HEK293 (cell line): ENCODE results near the gene BZW2.
A peak's percentile ranks its signal among the peaks of the same experiment; 100 is the strongest.

Experiments used
- CTCF ChIA-PET: fragments of 350-600 bp; formaldehyde crosslinking; extraction: SDS; loops from one replicate; lab custom pipeline; 2021; ENCODE audit warnings: antibody characterized with exemption; lab: Yijun Ruan, JAX
- POLR2A ChIA-PET: fragments of 300-600 bp; formaldehyde crosslinking; extraction: SDS; loops from one replicate; lab custom pipeline; 2020; ENCODE audit warnings: antibody characterized with exemption, inconsistent platforms; lab: Yijun Ruan, JAX
- H3K27ac ChIP-seq: fragments of 200-500 bp; sonication (Bioruptor generic); 2 replicates; pipeline ENCODE4 v1.5.1; 2014; ENCODE audit warnings: low read depth, low read length, control low read depth, inconsistent platforms; ENCODE audit errors: extremely low read depth
- H3K36me3 ChIP-seq, 2 experiments: fragments of 200-500 bp in 1 of 2; sonication (Bioruptor generic) in 1 of 2; 1 replicate in 1 of 2; 2 replicates in 1 of 2; pipeline ENCODE4 v1.5.1; 2014 to 2017; ENCODE audit warnings: inconsistent platforms in 2 of 2, low read length in 2 of 2; ENCODE audit not compliant: control insufficient read depth in 2 of 2, insufficient read depth in 1 of 2
- H3K4me1 ChIP-seq: fragments of 200-500 bp; sonication (Bioruptor generic); 2 replicates; pipeline ENCODE4 v1.5.1; 2014; ENCODE audit warnings: mild to moderate bottlenecking, low read length, inconsistent platforms; ENCODE audit not compliant: control insufficient read depth, insufficient read depth
- H3K4me3 ChIP-seq: 2 replicates; pipeline ENCODE4 v1.5.1; 2011; ENCODE audit warnings: low read depth, mild to moderate bottlenecking, control low read depth, low read length, moderate library complexity
- H3K9me3 ChIP-seq: fragments of 200-500 bp; sonication (Bioruptor generic); 2 replicates; pipeline ENCODE4 v1.5.1; 2014; ENCODE audit warnings: low read depth, low read length, inconsistent platforms; ENCODE audit not compliant: control insufficient read depth, insufficient read depth
- BCL11B ChIP-seq: fragments of 450-650 bp; formaldehyde crosslinking; IDR thresholded peaks from 2 replicates; pipeline ENCODE4 v1.5.1; 2016; ENCODE audit warnings: low read depth, missing biosample characterization, missing genetic modification characterization
- GFI1B ChIP-seq: fragments of 450-650 bp; formaldehyde crosslinking; IDR thresholded peaks from 2 replicates; pipeline ENCODE4 v1.5.1; 2016; ENCODE audit warnings: missing biosample characterization, missing genetic modification characterization
- HOXC10 ChIP-seq: sonication (generic); formaldehyde crosslinking; IDR thresholded peaks from 2 replicates; pipeline ENCODE4 v1.8.1; 2023; ENCODE audit warnings: mild to moderate bottlenecking, missing genetic modification reagents
- KLF1 ChIP-seq: fragments of 450-650 bp; formaldehyde crosslinking; IDR thresholded peaks from 2 replicates; pipeline ENCODE4 v1.5.1; 2016; ENCODE audit warnings: missing biosample characterization, missing genetic modification characterization
- PRDM1 ChIP-seq: fragments of 450-650 bp; formaldehyde crosslinking; IDR thresholded peaks from 2 replicates; pipeline ENCODE4; 2016; ENCODE audit warnings: missing biosample characterization, missing genetic modification characterization
- SCRT2 ChIP-seq: fragments of 450-650 bp; formaldehyde crosslinking; IDR thresholded peaks from 2 replicates; pipeline ENCODE4 v1.5.1; 2016; ENCODE audit warnings: missing biosample characterization, missing genetic modification characterization
- SP2 ChIP-seq: fragments of 450-650 bp; formaldehyde crosslinking; IDR thresholded peaks from 2 replicates; pipeline ENCODE4 v1.5.1; 2016; ENCODE audit warnings: missing biosample characterization, missing genetic modification characterization
- SP3 ChIP-seq: fragments of 450-650 bp; formaldehyde crosslinking; IDR thresholded peaks from 2 replicates; pipeline ENCODE4 v1.5.1; 2016; ENCODE audit warnings: missing biosample characterization, missing genetic modification characterization
- TCF7L2 ChIP-seq: IDR thresholded peaks from 2 replicates; pipeline ENCODE4 v1.6.1; 2011; ENCODE audit warnings: low read depth, mild to moderate bottlenecking, inconsistent platforms, low read length, moderate library complexity, borderline replicate concordance
- WT1 ChIP-seq: fragments of 450-650 bp; formaldehyde crosslinking; IDR thresholded peaks from 2 replicates; pipeline ENCODE4 v1.5.1; 2016; ENCODE audit warnings: missing biosample characterization, missing genetic modification characterization
- ZNF114 ChIP-seq: fragments of 450-650 bp; formaldehyde crosslinking; IDR thresholded peaks from 2 replicates; pipeline ENCODE4 v1.5.0; 2017; ENCODE audit warnings: missing biosample characterization, missing genetic modification characterization
- ZNF132 ChIP-seq: fragments of 450-650 bp; formaldehyde crosslinking; IDR thresholded peaks from 2 replicates; pipeline ENCODE4 v1.5.1; 2017; ENCODE audit warnings: missing biosample characterization, missing genetic modification characterization, borderline replicate concordance
- ZNF157 ChIP-seq: fragments of 450-650 bp; formaldehyde crosslinking; IDR thresholded peaks from 2 replicates; pipeline ENCODE4 v1.5.1; 2016; ENCODE audit warnings: missing biosample characterization, missing genetic modification characterization
- ZNF16 ChIP-seq: fragments of 450-650 bp; formaldehyde crosslinking; IDR thresholded peaks from 2 replicates; pipeline ENCODE4 v1.5.1; 2016; ENCODE audit warnings: low read depth, missing biosample characterization, missing genetic modification characterization
- ZNF223 ChIP-seq: fragments of 450-650 bp; formaldehyde crosslinking; IDR thresholded peaks from 2 replicates; pipeline ENCODE4 v1.5.1; 2016; ENCODE audit warnings: missing biosample characterization, missing genetic modification characterization
- ZNF266 ChIP-seq: fragments of 450-650 bp; formaldehyde crosslinking; IDR thresholded peaks from 2 replicates; pipeline ENCODE4 v1.5.1; 2016; ENCODE audit warnings: missing biosample characterization, missing genetic modification characterization, low read depth
- ZNF404 ChIP-seq: fragments of 450-650 bp; formaldehyde crosslinking; IDR thresholded peaks from 2 replicates; pipeline ENCODE4 v1.5.1; 2017; ENCODE audit warnings: missing biosample characterization, missing genetic modification characterization
- ZNF501 ChIP-seq: fragments of 450-650 bp; formaldehyde crosslinking; IDR thresholded peaks from 2 replicates; pipeline ENCODE4 v1.5.1; 2016; ENCODE audit warnings: missing biosample characterization, missing genetic modification characterization
- ZNF629 ChIP-seq: fragments of 450-650 bp; formaldehyde crosslinking; IDR thresholded peaks from 2 replicates; pipeline ENCODE4 v1.5.1; 2017; ENCODE audit warnings: missing biosample characterization, missing genetic modification characterization
- ZXDB ChIP-seq: fragments of 450-650 bp; formaldehyde crosslinking; IDR thresholded peaks from 2 replicates; pipeline ENCODE4 v1.5.1; 2016; ENCODE audit warnings: missing biosample characterization, missing genetic modification characterization
- TF ChIP-seq, protein P1 (sequence below): fragments of 450-650 bp; formaldehyde crosslinking; IDR thresholded peaks from 2 replicates; pipeline ENCODE4 v1.5.1; 2016; ENCODE audit warnings: missing biosample characterization, missing genetic modification characterization
- TF ChIP-seq, protein P2 (sequence below): fragments of 450-650 bp; formaldehyde crosslinking; IDR thresholded peaks from 2 replicates; pipeline ENCODE4 v1.5.1; 2016; ENCODE audit warnings: missing biosample characterization, missing genetic modification characterization

BZW2 gene

GRCh38 chr7:16637379-16637778 lies 8.6 kb upstream of the BZW2 start (continued):
- TF ChIP-seq SP2: no peak
- no peak for TF ChIP-seq ZNF266 (tag by site-specific recombination)
- TF ChIP-seq BCL11B (tag by site-specific recombination): no peak
- no peak for TF ChIP-seq SP3 (tag by site-specific recombination)
- TF ChIP-seq PRDM1: no peak
- TF ChIP-seq ZNF404 (tag by site-specific recombination): no peak
- no peak for TF ChIP-seq ZNF223
- TF ChIP-seq ZNF629 (tag by site-specific recombination): no peak
- no peak for TF ChIP-seq GFI1B (tag by site-specific recombination)
- no peak for TF ChIP-seq ZNF157 (tag by site-specific recombination)

DNA sequence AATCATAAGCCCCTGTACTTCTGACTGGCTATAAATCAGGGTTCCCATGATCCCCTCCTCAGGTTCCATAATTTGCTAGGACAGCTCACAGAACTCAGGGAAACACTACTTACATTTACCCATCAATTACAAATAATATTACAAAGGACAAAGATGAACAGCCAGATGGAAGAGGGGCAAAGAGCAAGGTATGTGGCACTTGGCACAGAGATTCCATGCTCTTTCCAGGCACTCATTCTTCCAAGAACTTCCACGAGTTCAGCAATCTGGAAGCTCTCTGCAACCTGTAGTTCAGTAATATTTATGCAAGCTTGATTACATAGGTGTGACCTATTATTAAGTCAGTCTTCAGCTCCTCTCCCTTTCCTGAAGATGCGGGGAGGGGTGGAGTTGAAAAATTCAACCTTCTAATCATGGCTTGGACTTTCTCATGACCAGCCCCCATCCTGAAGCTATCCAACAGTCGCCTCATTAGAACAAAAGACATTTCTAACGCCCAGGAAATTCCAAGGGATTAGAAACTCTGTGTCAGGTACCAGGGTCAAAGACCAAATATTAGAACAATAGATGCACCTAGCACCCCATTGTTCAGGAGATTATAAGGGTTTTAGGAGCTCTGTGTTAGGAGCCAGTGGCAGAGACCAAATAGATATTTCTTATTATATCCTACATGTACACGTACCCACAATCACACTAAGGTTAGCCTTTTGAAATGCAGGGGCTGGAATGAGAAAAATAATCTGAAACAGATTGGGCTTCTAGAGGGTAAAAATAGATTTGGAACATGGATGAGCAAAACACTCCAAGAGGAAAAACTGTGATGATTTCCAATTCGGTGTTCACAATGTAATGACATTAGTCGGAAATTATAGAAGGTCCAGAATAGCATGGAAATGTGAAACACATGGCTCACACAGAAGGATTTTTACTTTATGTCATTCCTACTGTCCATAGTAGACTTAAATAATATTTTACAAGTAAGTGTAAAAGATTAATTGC lies 7.4 kb upstream of the BZW2 start:
- no peaks in the 10 kb centered on the region for H3K4me1 ChIP-seq
- TF ChIP-seq ZXDB: no peak
- no peak for TF ChIP-seq KLF1 (tag by site-specific recombination)
- no peak for TF ChIP-seq ZNF132 (tag by site-specific recombination)
- no peak for TF ChIP-seq WT1
- TF ChIP-seq, protein P1, sequence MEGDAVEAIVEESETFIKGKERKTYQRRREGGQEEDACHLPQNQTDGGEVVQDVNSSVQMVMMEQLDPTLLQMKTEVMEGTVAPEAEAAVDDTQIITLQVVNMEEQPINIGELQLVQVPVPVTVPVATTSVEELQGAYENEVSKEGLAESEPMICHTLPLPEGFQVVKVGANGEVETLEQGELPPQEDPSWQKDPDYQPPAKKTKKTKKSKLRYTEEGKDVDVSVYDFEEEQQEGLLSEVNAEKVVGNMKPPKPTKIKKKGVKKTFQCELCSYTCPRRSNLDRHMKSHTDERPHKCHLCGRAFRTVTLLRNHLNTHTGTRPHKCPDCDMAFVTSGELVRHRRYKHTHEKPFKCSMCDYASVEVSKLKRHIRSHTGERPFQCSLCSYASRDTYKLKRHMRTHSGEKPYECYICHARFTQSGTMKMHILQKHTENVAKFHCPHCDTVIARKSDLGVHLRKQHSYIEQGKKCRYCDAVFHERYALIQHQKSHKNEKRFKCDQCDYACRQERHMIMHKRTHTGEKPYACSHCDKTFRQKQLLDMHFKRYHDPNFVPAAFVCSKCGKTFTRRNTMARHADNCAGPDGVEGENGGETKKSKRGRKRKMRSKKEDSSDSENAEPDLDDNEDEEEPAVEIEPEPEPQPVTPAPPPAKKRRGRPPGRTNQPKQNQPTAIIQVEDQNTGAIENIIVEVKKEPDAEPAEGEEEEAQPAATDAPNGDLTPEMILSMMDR (tag by site-specific recombination): no peak
- TF ChIP-seq ZNF16 (tag by site-specific recombination): no peak
- TF ChIP-seq ZNF114 (tag by site-specific recombination): no peak
- TF ChIP-seq ZNF501 (tag by site-specific recombination): no peak
- TF ChIP-seq TCF7L2: no peak
- no peak for TF ChIP-seq SP3 (tag by site-specific recombination)
- TF ChIP-seq HOXC10 (CRISPR knock-in tag): no peak
- no peak overlapping the region for H3K27ac ChIP-seq
- no peaks in the 10 kb centered on the region for H3K9me3 ChIP-seq
- no peak overlapping the region for H3K4me3 ChIP-seq
- ChIA-PET CTCF (interaction anchor here (0.5 kb wide), 1 partner anchor 22 kb away, joined by 5 read pairs; no protein-coding TSS in a partner anchor), POLR2A (no interaction called here)
- H3K36me3 ChIP-seq: peaks cover 10 to 11% of the 10 kb centered on the region in 2 experiments

- H3K4me1 ChIP-seq: 0 out of 2 replicates have a peak, but pooled peaks cover 7% of the 10 kb centered on the region
- ChIA-PET POLR2A (no interaction called here), CTCF (interaction anchor here (0.6 to 0.8 kb wide), 5 partner anchors 42 to 1055 kb away, joined by 3 to 4 read pairs (median 3); no protein-coding TSS in a partner anchor)
These were observed 1.8 kb upstream of the BZW2 start for GRCh38 chr7:16644157-16644556.

More at GRCh38 chr7:16644157-16644556, 1.8 kb upstream of the BZW2 start:
- TF ChIP-seq, protein P2, sequence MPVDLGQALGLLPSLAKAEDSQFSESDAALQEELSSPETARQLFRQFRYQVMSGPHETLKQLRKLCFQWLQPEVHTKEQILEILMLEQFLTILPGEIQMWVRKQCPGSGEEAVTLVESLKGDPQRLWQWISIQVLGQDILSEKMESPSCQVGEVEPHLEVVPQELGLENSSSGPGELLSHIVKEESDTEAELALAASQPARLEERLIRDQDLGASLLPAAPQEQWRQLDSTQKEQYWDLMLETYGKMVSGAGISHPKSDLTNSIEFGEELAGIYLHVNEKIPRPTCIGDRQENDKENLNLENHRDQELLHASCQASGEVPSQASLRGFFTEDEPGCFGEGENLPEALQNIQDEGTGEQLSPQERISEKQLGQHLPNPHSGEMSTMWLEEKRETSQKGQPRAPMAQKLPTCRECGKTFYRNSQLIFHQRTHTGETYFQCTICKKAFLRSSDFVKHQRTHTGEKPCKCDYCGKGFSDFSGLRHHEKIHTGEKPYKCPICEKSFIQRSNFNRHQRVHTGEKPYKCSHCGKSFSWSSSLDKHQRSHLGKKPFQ: no peak
- TF ChIP-seq SCRT2 (tag by site-specific recombination): peak; percentile 87
- TF ChIP-seq, all 188 proteins: peak for 1
- H3K27ac ChIP-seq: no peak overlapping the region
- H3K36me3 ChIP-seq: no peaks in the 10 kb centered on the region; a peak in 2 of 3 replicates
- no peaks in the 10 kb centered on the region for H3K9me3 ChIP-seq
- H3K4me3 ChIP-seq: peak overlapping the region; percentile 82
